ENCODE results near the gene G3BP1. TPM values are rescaled to one million over a fixed set of nuclear protein-coding genes. Genes with fewer than 3 reads are reported as not detected.
A peak's percentile ranks its signal among the peaks of the same experiment; 100 is the strongest.

G3BP1 gene
- total RNA-seq, 2 experiments from 2014 or later = 253 to 280 TPM

- Mint-ChIP-seq H3K27me3 (no peaks in the 10 kb centered on the region), H3K27ac (no peak overlapping the region), H3K9me3 (ENCODE audit: low read depth) (no peaks in the 10 kb centered on the region), H3K4me1 (peaks cover 39% of the 10 kb centered on the region), H3K36me3 (ENCODE audit: low read depth) (peaks cover 9% of the 10 kb centered on the region), H3K4me3 (no peak overlapping the region)
- ATAC-seq = no peak
- CTCF ChIA-PET = interaction anchor here (0.9 to 1.2 kb wide), 2 partner anchors 14 to 16 kb away, joined by 4 read pairs; no protein-coding TSS in a partner anchor
- DNase-seq = no peak
- POLR2A ChIA-PET = interaction anchor here (0.8 kb wide), 1 partner anchor 19 kb away, joined by 3 read pairs; no protein-coding TSS in a partner anchor
- intact Hi-C loops (cut with DNase I, micrococcal nuclease) = loop anchor here (5.0 kb wide), 4 partner anchors 98 to 603 kb away; partner anchors contain the start of gene SLC36A1 (in 1 of the 2)
Observed at GRCh38 chr5:151755383-151755782, 16.4 kb upstream of the G3BP1 start.

GRCh38 chr5:151757233-151758140 is 14.3 kb upstream of the G3BP1 start:
- CTCF ChIA-PET = interaction anchor here (0.6 to 1.6 kb wide), 6 partner anchors 8 to 385 kb away, joined by 3 to 5 read pairs (median 4); no protein-coding TSS in a partner anchor
- H3K4me3 Mint-ChIP-seq = peak overlapping the region; percentile 98
- peak overlapping the region; percentile 81 for H3K27ac Mint-ChIP-seq
- H3K9me3 Mint-ChIP-seq (ENCODE audit: low read depth) = no peaks in the 10 kb centered on the region
- intact Hi-C loops (cut with DNase I, micrococcal nuclease) = loop anchor here (1.0 to 5.0 kb wide), 8 partner anchors 8 to 605 kb away; partner anchors contain the start of genes G3BP1 (in 2 of the 2) and SLC36A1 (in 2 of the 2)
- H3K27me3 Mint-ChIP-seq = no peaks in the 10 kb centered on the region
- ATAC-seq (peak; percentile 36), DNase-seq (peak; percentile 58)
- H3K36me3 Mint-ChIP-seq (ENCODE audit: low read depth) = peaks cover 9% of the 10 kb centered on the region
- POLR2A ChIA-PET = interaction anchor here (0.5 to 4.3 kb wide), 2 partner anchors 14 to 716 kb away, joined by 4 to 28 read pairs; partner anchors contain the start of gene G3BP1
- H3K4me1 Mint-ChIP-seq = peaks cover 34% of the 10 kb centered on the region

GRCh38 chr5:151758141-151758429 is 13.7 kb upstream of the G3BP1 start:
- CTCF ChIA-PET = interaction anchor here (0.6 to 1.0 kb wide), 5 partner anchors 9 to 384 kb away, joined by 3 to 4 read pairs (median 3); no protein-coding TSS in a partner anchor
- ATAC-seq = peak; percentile 24
- POLR2A ChIA-PET = interaction anchor here (0.5 to 4.3 kb wide), 2 partner anchors 13 to 717 kb away, joined by 4 to 28 read pairs; partner anchors contain the start of gene G3BP1
- Mint-ChIP-seq H3K27me3 (no peaks in the 10 kb centered on the region), H3K9me3 (ENCODE audit: low read depth) (no peaks in the 10 kb centered on the region), H3K4me3 (peak overlapping the region; percentile 98), H3K4me1 (peaks cover 34% of the 10 kb centered on the region), H3K36me3 (ENCODE audit: low read depth) (peaks cover 5% of the 10 kb centered on the region), H3K27ac (peak overlapping the region; percentile 81)
- intact Hi-C loops (cut with DNase I, micrococcal nuclease) = loop anchor here (1.0 to 5.0 kb wide), 8 partner anchors 9 to 606 kb away; partner anchors contain the start of genes G3BP1 (in 2 of the 2) and SLC36A1 (in 2 of the 2)
- no peak for DNase-seq

- H3K27ac Mint-ChIP-seq = peak within 1 kb of the TSS; percentile 98
- no peaks in the 10 kb centered on the region for H3K27me3 Mint-ChIP-seq
- ATAC-seq (peak; percentile 99), DNase-seq (peak; percentile 95)
- ChIA-PET CTCF (interaction anchor here (0.6 to 1.8 kb wide), 6 partner anchors 11 to 384 kb away, joined by 3 to 5 read pairs (median 4); no protein-coding TSS in a partner anchor), POLR2A (interaction anchor here (0.5 to 4.3 kb wide), 2 partner anchors 13 to 717 kb away, joined by 4 to 28 read pairs; partner anchors contain the start of gene G3BP1)
- H3K9me3 Mint-ChIP-seq (ENCODE audit: low read depth) = no peaks in the 10 kb centered on the region
- peaks cover 4% of the 10 kb centered on the region for H3K36me3 Mint-ChIP-seq (ENCODE audit: low read depth)
- peaks cover 33% of the 10 kb centered on the region for H3K4me1 Mint-ChIP-seq
- peak within 1 kb of the TSS; percentile 98 for H3K4me3 Mint-ChIP-seq
- intact Hi-C loops (cut with DNase I, micrococcal nuclease) = loop anchor here (1.0 to 5.0 kb wide), 8 partner anchors 9 to 606 kb away; partner anchors contain the start of genes G3BP1 (in 2 of the 2) and SLC36A1 (in 2 of the 2)
Observed at GRCh38 chr5:151758430-151759241, 13.1 kb upstream of the G3BP1 start, which contains the start of gene ATOX1. TSS of gene ATOX1 (minus strand) at chr5:151758631. CDS start at chr5:151758551, 80 bp downstream.

- Mint-ChIP-seq H3K4me3 (no peak overlapping the region), H3K27ac (no peak overlapping the region), H3K27me3 (no peaks in the 10 kb centered on the region), H3K4me1 (peaks cover 3% of the 10 kb centered on the region), H3K9me3 (ENCODE audit: low read depth) (no peaks in the 10 kb centered on the region), H3K36me3 (ENCODE audit: low read depth) (no peaks in the 10 kb centered on the region)
- ChIA-PET CTCF (interaction anchor here (1.6 to 2.0 kb wide), 2 partner anchors 7 to 103 kb away, joined by 3 to 5 read pairs; partner anchors contain the start of gene G3BP1), POLR2A (no interaction called here)
- intact Hi-C loops (cut with DNase I, micrococcal nuclease) = no loop called here
- DNase-seq (no peak), ATAC-seq (no peak)
Observed at GRCh38 chr5:151764801-151765200, 7.0 kb upstream of the G3BP1 start.

GRCh38 chr5:151766975-151767374 is 4.8 kb upstream of the G3BP1 start:
- Mint-ChIP-seq H3K4me3 (no peak overlapping the region), H3K4me1 (peaks cover 8% of the 10 kb centered on the region), H3K27ac (no peak overlapping the region), H3K36me3 (ENCODE audit: low read depth) (no peaks in the 10 kb centered on the region), H3K9me3 (ENCODE audit: low read depth) (no peaks in the 10 kb centered on the region), H3K27me3 (no peaks in the 10 kb centered on the region)
- intact Hi-C loops (cut with DNase I, micrococcal nuclease) = no loop called here
- ChIA-PET CTCF (interaction anchor here (0.6 to 0.7 kb wide), 2 partner anchors 26 to 51 kb away, joined by 3 read pairs; no protein-coding TSS in a partner anchor), POLR2A (interaction anchor here (0.7 kb wide), 1 partner anchor 1387 kb away, joined by 3 read pairs; no protein-coding TSS in a partner anchor)
- DNase-seq (no peak), ATAC-seq (no peak)

- ATAC-seq (peak; percentile 21), DNase-seq (no peak)
- intact Hi-C loops (cut with DNase I, micrococcal nuclease) = loop anchor here (1.0 to 10.0 kb wide), 12 partner anchors 12 to 1766 kb away; partner anchors contain the start of genes ATOX1 (in 2 of the 2), ANXA6 (in 1 of the 2), GM2A (in 1 of the 2) and HMGXB3 (in 1 of the 2)
- ChIA-PET CTCF (interaction anchor here (0.6 to 3.6 kb wide), 17 partner anchors 11 to 616 kb away, joined by 3 to 19 read pairs (median 4); partner anchors contain the start of genes ATOX1 and SLC36A1), POLR2A (interaction anchor here (0.6 to 2.8 kb wide), 10 partner anchors 12 to 581 kb away, joined by 3 to 28 read pairs (median 4); partner anchors contain the start of genes ATOX1, GM2A and SLC36A1)
- Mint-ChIP-seq H3K27me3 (no peaks in the 10 kb centered on the region), H3K36me3 (ENCODE audit: low read depth) (peaks cover 20% of the 10 kb centered on the region), H3K4me1 (peaks cover 24% of the 10 kb centered on the region), H3K27ac (peak overlapping the region; percentile 89), H3K9me3 (ENCODE audit: low read depth) (no peaks in the 10 kb centered on the region), H3K4me3 (no peak overlapping the region)
Observed at GRCh38 chr5:151770383-151771258, 1.1 kb upstream of the G3BP1 start.

- Mint-ChIP-seq H3K4me3 (no peak overlapping the region), H3K4me1 (peaks cover 38% of the 10 kb centered on the region), H3K27ac (peak overlapping the region; percentile 73), H3K36me3 (ENCODE audit: low read depth) (peaks cover 31% of the 10 kb centered on the region), H3K9me3 (ENCODE audit: low read depth) (no peaks in the 10 kb centered on the region), H3K27me3 (no peaks in the 10 kb centered on the region)
- ChIA-PET POLR2A (interaction anchor here (0.6 to 2.8 kb wide), 6 partner anchors 13 to 519 kb away, joined by 3 to 28 read pairs (median 6); partner anchors contain the start of genes ATOX1 and GM2A), CTCF (interaction anchor here (0.7 to 3.6 kb wide), 8 partner anchors 8 to 324 kb away, joined by 3 to 19 read pairs (median 5); partner anchors contain the start of gene SLC36A1)
- intact Hi-C loops (cut with DNase I, micrococcal nuclease) = loop anchor here (5.0 to 10.0 kb wide), 5 partner anchors 520 to 1767 kb away; partner anchors contain the start of genes ANXA6 (in 1 of the 2), GM2A (in 1 of the 2), HMGXB3 (in 1 of the 2) and TIGD6 (in 1 of the 2)
- ATAC-seq = no peak
- peak; percentile 61 for DNase-seq
Observed at GRCh38 chr5:151772029-151772845, 483 bp downstream of the G3BP1 start.
